Putamen (tissue), 1 donor: Measurements from ENCODE around the gene MED13L.

Source experiments
- DNase-seq: peaks from one replicate; pipeline ENCODE4 v3.0.0-alpha.2; 2016; ENCODE audit warnings: low spot score

MED13L gene

GRCh38 chr12:115973066-115973465 is 304.4 kb downstream of the MED13L start:
- DNase-seq, result no peak

GRCh38 chr12:115972241-115972640 is 305.3 kb downstream of the MED13L start:
- no peak for DNase-seq

GRCh38 chr12:115968211-115968610 is 309.3 kb downstream of the MED13L start:
- no peak for DNase-seq

GRCh38 chr12:115966376-115966775 is 311.1 kb downstream of the MED13L start:
- no peak for DNase-seq

GRCh38 chr12:115964626-115965025 is 312.9 kb downstream of the MED13L start:
- DNase-seq, result no peak

- DNase-seq, result no peak
These were observed 313.3 kb downstream of the MED13L start for GRCh38 chr12:115964214-115964613.

GRCh38 chr12:115962216-115962615 is 315.3 kb downstream of the MED13L start:
- DNase-seq, result no peak

- DNase-seq, result no peak
These were observed 316.4 kb downstream of the MED13L start for GRCh38 chr12:115960868-115961802.

- DNase-seq, result no peak
These were observed 319.7 kb downstream of the MED13L start for GRCh38 chr12:115957686-115958290.

GRCh38 chr12:115956659-115957058 is 320.8 kb downstream of the MED13L start:
- DNase-seq, result no peak

GRCh38 chr12:115956236-115956635 is 321.3 kb downstream of the MED13L start:
- DNase-seq, result no peak

- no peak for DNase-seq
These were observed 324.0 kb downstream of the MED13L start for GRCh38 chr12:115953450-115953849.

GRCh38 chr12:115953031-115953430 is 324.5 kb downstream of the MED13L start:
- no peak for DNase-seq

- DNase-seq, result no peak
These were observed 326.5 kb downstream of the MED13L start for GRCh38 chr12:115950959-115951358.

- no peak for DNase-seq
These were observed 327.8 kb downstream of the MED13L start for GRCh38 chr12:115949675-115950074.

GRCh38 chr12:115947696-115948062 is 329.8 kb downstream of the MED13L start:
- DNase-seq, result no peak

GRCh38 chr12:115946867-115947695 is 330.4 kb downstream of the MED13L start:
- no peak for DNase-seq

GRCh38 chr12:115946092-115946491 is 331.4 kb downstream of the MED13L start:
- DNase-seq, result no peak

- no peak for DNase-seq
These were observed 332.0 kb downstream of the MED13L start for GRCh38 chr12:115945491-115945885.

- DNase-seq, result no peak
These were observed 332.5 kb downstream of the MED13L start for GRCh38 chr12:115944837-115945490.

- DNase-seq, result no peak
These were observed 333.1 kb downstream of the MED13L start for GRCh38 chr12:115944392-115944742.
